Measurements from ENCODE around the gene NCR3LG1. TPM values are rescaled to one million over a fixed set of nuclear protein-coding genes. Genes with fewer than 3 reads are reported as not detected.
"Not testable (repeated sequence)": the region's sequence is repeated elsewhere in the genome, so short reads cannot be mapped to it uniquely, and the experiment has no call there.

NCR3LG1 gene
- total RNA-seq, 4 donors from 2014 or later: 0.29 to 4.6 (median 0.91) TPM

GRCh38 chr11:17421781-17422180 is 70.2 kb downstream of the NCR3LG1 start:
- no peaks in the 10 kb centered on the region for H3K36me3 ChIP-seq
- no peak for DNase-seq
- intact Hi-C loops (cut with DNase I; ENCODE audit: low total_unique reads): no loop called here
- no peaks in the 10 kb centered on the region for H3K9me3 ChIP-seq
- no peak overlapping the region for H3K27ac ChIP-seq
- no peak for TF ChIP-seq CTCF (IDR thresholded peaks at IDR 0.05)
- TF ChIP-seq POLR2A (IDR thresholded peaks at IDR 0.05): no peak
- no peak overlapping the region for H3K4me3 ChIP-seq
- no peaks in the 10 kb centered on the region for H3K4me1 ChIP-seq
- H3K27me3 ChIP-seq: no peaks in the 10 kb centered on the region

- no peak overlapping the region for H3K4me3 ChIP-seq
- DNase-seq: no peak
- TF ChIP-seq CTCF (IDR thresholded peaks at IDR 0.05): no peak
- TF ChIP-seq POLR2A (IDR thresholded peaks at IDR 0.05): no peak
These were observed 72.1 kb downstream of the NCR3LG1 start for GRCh38 chr11:17423533-17424310.

GRCh38 chr11:17426233-17426632 is 74.6 kb downstream of the NCR3LG1 start:
- H3K9me3 ChIP-seq; H3K36me3 ChIP-seq; H3K27ac ChIP-seq; H3K4me3 ChIP-seq; H3K27me3 ChIP-seq; H3K4me1 ChIP-seq; DNase-seq; intact Hi-C loops (cut with DNase I; ENCODE audit: low total_unique reads): not testable (repeated sequence)

More at GRCh38 chr11:17423533-17424310, 72.1 kb downstream of the NCR3LG1 start:
- H3K27me3 ChIP-seq: no peaks in the 10 kb centered on the region
- intact Hi-C loops (cut with DNase I; ENCODE audit: low total_unique reads): no loop called here
- no peaks in the 10 kb centered on the region for H3K4me1 ChIP-seq
- no peaks in the 10 kb centered on the region for H3K9me3 ChIP-seq
- no peak overlapping the region for H3K27ac ChIP-seq
- H3K36me3 ChIP-seq: no peaks in the 10 kb centered on the region

Other genes starting within 250 kb of the NCR3LG1 start
- gene PIK3C2A, start 143.8 kb upstream of the NCR3LG1 start, total RNA-seq: 100 to 1,000 TPM in 1 of 4 donors, 10 to 100 TPM in 3; 63.5 to 147 (median 90.5) TPM
- 100 to 1,000 TPM in 1 of 4 donors, 10 to 100 TPM in 3; 22.0 to 132 (median 68.3) TPM for gene NUCB2, start 75.1 kb upstream of the NCR3LG1 start, total RNA-seq
- 1 to 10 TPM in 1 of 4 donors, under 1 TPM in 1, not detected in 2; 0.83 to 3.9 TPM for gene KCNJ11, start 36.9 kb downstream of the NCR3LG1 start, total RNA-seq
- 1 to 10 TPM in 2 of 4 donors, under 1 TPM in 1, not detected in 1; under 0.01 to 5.5 (median 1.9) TPM for gene ABCC8, start 125.0 kb downstream of the NCR3LG1 start, total RNA-seq
- gene USH1C, start 192.6 kb downstream of the NCR3LG1 start, total RNA-seq: under 1 TPM in 2 of 4 donors, not detected in 2; 0.35 to 0.46 TPM
- gene OTOG, start 195.5 kb downstream of the NCR3LG1 start, total RNA-seq: under 1 TPM in 1 of 4 donors, not detected in 3; under 0.01 TPM

Measured in uterus (tissue), 4 donors.